GM19324 (cell line): Measurements from ENCODE around the gene PRRC2A.

Experiments
- ATAC-seq: cut with Tn5 transposase; IDR thresholded peaks from one replicate; pipeline ENCODE4 v1.9.1; 2021; ENCODE audit warnings: mild to moderate bottlenecking, moderate library complexity; ENCODE audit not compliant: unreplicated experiment, low FRiP score

PRRC2A gene

GRCh38 chr6:31643818-31644454 lies 23.4 kb downstream of the PRRC2A start:
- no peak for ATAC-seq

GRCh38 chr6:31645325-31645724 lies 24.8 kb downstream of the PRRC2A start:
- ATAC-seq = no peak

- ATAC-seq = peak; percentile 25
These were observed 31.2 kb downstream of the PRRC2A start for GRCh38 chr6:31651602-31652191.

GRCh38 chr6:31652925-31653724 lies 32.6 kb downstream of the PRRC2A start:
- ATAC-seq = peak; percentile 58

GRCh38 chr6:31654574-31655348 lies 34.2 kb downstream of the PRRC2A start:
- ATAC-seq = no peak

- ATAC-seq = no peak
These were observed 35.1 kb downstream of the PRRC2A start, which contains the start of gene APOM for GRCh38 chr6:31655349-31656237. TSS of gene APOM (plus strand) at chr6:31655894. CDS start at chr6:31655967, 73 bp downstream.

GRCh38 chr6:31657406-31658157 lies 37.1 kb downstream of the PRRC2A start:
- ATAC-seq = no peak

GRCh38 chr6:31658158-31658688 lies 37.7 kb downstream of the PRRC2A start:
- no peak for ATAC-seq

- no peak for ATAC-seq
These were observed 38.6 kb downstream of the PRRC2A start for GRCh38 chr6:31658983-31659648.

- ATAC-seq = peak; percentile 5
These were observed 39.3 kb downstream of the PRRC2A start for GRCh38 chr6:31659649-31660380.

GRCh38 chr6:31660381-31661261 lies 40.1 kb downstream of the PRRC2A start, which contains the start of gene C6orf47:
TSS of gene C6orf47 (minus strand) at chr6:31660778. CDS start at chr6:31659947, 831 bp downstream.
- ATAC-seq = peak; percentile 38

- no peak for ATAC-seq
These were observed 41.0 kb downstream of the PRRC2A start for GRCh38 chr6:31661262-31662123.

- ATAC-seq = no peak
These were observed 41.7 kb downstream of the PRRC2A start for GRCh38 chr6:31662124-31662723.

GRCh38 chr6:31663126-31663960 lies 42.8 kb downstream of the PRRC2A start:
- no peak for ATAC-seq
